ENCODE results near the gene PRAMEF6. TPM values are rescaled to one million over a fixed set of nuclear protein-coding genes. Genes with fewer than 3 reads are reported as not detected.
"Not testable (repeated sequence)": the region's sequence is repeated elsewhere in the genome, so short reads cannot be mapped to it uniquely, and the experiment has no call there.

Gene PRAMEF6
- total RNA-seq: not detected

DNA sequence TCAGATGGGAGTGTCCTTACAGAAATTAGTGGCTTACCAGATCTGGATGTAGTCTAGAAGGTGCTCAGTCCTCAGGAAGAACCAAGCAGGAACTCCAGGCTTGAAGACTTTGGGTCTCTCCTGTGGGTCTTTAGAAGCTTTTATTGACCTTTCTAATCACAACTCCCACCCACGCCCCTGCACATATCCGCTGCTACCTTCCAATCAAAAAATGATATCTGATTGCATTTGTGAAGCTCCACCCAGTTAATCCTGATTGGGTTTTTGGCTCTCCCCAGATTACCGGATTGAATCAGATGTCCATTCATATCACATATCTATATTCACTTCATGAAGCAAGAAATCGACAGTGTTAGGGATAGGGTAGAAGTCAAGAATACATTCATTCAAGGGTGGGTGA is at the start of gene PRAMEF6:
TSS of gene PRAMEF6 (minus strand) at position 101 of the 400 bp plus-strand sequence. CDS start 5,062 bp downstream, outside the sequence.
- POLR2A ChIA-PET, CTCF ChIA-PET: not testable (repeated sequence)

DNA sequence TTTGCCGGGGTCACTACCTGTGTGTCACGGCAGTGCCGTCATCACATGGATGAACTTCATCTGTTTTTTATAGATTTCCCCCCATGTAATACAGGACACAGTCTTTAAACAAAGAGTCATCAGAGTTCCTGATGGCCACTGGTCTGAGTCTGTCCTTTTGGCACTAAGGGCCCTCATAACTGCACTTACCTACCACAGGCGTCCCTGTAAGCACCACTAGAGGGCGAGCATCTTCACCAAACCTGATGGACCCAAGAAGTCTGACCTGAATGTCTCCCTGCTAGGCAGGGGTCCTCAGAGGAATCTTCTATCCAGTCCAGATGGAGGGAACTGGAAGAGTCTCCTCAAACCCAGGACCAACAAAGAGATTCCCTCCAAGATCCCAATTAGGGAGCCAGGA is 23.0 kb downstream of the PRAMEF6 start:
- CTCF ChIA-PET, POLR2A ChIA-PET: not testable (repeated sequence)

DNA sequence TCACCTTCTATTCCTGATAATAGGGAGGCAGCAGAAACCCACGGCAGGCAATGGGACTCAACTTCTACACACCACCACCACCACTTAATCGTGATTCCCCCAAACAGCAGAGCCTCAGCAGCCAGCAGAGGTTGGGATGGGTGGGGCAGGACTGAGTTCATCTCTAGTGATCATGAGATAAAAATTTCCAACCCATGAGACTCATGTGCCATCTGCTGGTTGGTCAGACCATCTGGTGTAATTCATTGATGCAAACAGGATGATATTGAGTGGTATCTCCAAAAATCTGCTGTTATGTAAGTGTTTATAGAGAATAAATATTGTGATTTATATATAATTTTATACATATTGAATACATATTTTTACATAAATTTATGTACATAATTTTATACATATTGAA is 25.6 kb downstream of the PRAMEF6 start:
- POLR2A ChIA-PET: not testable (repeated sequence)

GRCh38 chr1:12916310-12916709 is 31.1 kb downstream of the PRAMEF6 start, which contains the start of gene PRAMEF7:
Gene PRAMEF7, plus strand, starts transcription at chr1:12916610. Its CDS starts 1,083 bp downstream, at chr1:12917693.
- POLR2A ChIA-PET, CTCF ChIA-PET: not testable (repeated sequence)

More for the DNA sequence above, 25.6 kb downstream of the PRAMEF6 start:
- CTCF ChIA-PET: not testable (repeated sequence)

DNA sequence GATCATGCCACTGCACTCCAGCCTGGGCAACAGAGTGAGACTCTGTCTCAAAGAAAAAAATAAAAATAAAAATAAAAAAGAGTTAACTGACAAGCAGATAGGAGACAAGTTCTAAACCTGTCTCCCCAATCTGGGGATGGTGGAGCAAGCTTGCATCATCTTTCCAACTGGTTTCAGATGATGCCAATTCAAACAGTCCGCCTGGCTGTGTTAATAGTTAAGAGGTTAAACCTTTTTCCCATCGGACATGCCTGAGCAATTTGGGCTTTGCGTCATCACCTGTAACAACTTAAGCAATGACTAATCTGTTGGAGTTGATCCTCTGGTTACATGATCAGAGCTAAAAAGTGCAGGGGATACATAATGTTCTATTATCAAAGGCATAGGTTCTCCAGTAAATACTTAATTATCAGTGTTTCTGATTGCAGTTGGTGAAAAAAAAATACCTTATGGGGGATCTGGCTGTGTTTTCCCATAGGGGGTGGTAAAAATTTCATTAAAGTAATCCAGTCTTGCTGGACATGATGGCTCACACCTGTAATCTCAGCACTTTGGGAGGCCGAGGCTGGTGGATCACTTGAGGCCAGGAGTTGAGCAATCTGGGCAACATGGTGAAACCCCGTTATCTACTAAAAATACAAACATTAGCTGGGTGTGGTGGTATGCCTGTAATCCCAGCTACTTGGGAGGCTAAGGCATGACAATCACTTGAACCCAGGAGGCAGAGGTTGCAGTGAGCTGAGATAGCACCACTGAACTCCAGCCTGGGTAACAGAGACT is 43.4 kb downstream of the PRAMEF6 start:
- POLR2A ChIA-PET, CTCF ChIA-PET: not testable (repeated sequence)

GRCh38 chr1:12899186-12899585 is 48.2 kb downstream of the PRAMEF6 start:
- POLR2A ChIA-PET, CTCF ChIA-PET: not testable (repeated sequence)

- POLR2A ChIA-PET, CTCF ChIA-PET: not testable (repeated sequence)
Measured at GRCh38 chr1:12898170-12898569, 49.2 kb downstream of the PRAMEF6 start, which contains the start of gene PRAMEF10. Gene PRAMEF10, minus strand, starts transcription at chr1:12898270. Its CDS starts 2,423 bp downstream, at chr1:12895847.

Other genes starting within 250 kb of the PRAMEF6 start
- not detected for gene AADACL3, start 231.5 kb downstream of the PRAMEF6 start, total RNA-seq
- gene CFAP107, start 201.4 kb downstream of the PRAMEF6 start, total RNA-seq: not detected
- not detected for gene PRAMEF12, start 173.8 kb downstream of the PRAMEF6 start, total RNA-seq
- gene PRAMEF1, start 156.2 kb downstream of the PRAMEF6 start, total RNA-seq: not detected
- gene PRAMEF11, start 116.2 kb downstream of the PRAMEF6 start, total RNA-seq: not detected
- not detected for gene HNRNPCL1, start 98.9 kb downstream of the PRAMEF6 start, total RNA-seq
- not detected for gene PRAMEF2, start 90.5 kb downstream of the PRAMEF6 start, total RNA-seq
- not detected for gene PRAMEF4, start 61.4 kb downstream of the PRAMEF6 start, total RNA-seq
- gene PRAMEF10, start 49.3 kb downstream of the PRAMEF6 start, total RNA-seq: not detected
- gene PRAMEF7, start 31.0 kb downstream of the PRAMEF6 start, total RNA-seq: not detected
- gene PRAMEF27, start 109.0 kb upstream of the PRAMEF6 start, total RNA-seq: not detected
- not detected for gene HNRNPCL3, start 113.2 kb upstream of the PRAMEF6 start, total RNA-seq
- not detected for gene PRAMEF25, start 123.2 kb upstream of the PRAMEF6 start, total RNA-seq
- gene HNRNPCL2, start 169.3 kb upstream of the PRAMEF6 start, total RNA-seq: not detected
- not detected for gene PRAMEF26, start 208.4 kb upstream of the PRAMEF6 start, total RNA-seq
- gene HNRNPCL4, start 218.1 kb upstream of the PRAMEF6 start, total RNA-seq: not detected
- not detected for gene PRAMEF9, start 224.3 kb upstream of the PRAMEF6 start, total RNA-seq

Measured in activated CD8-positive, alpha-beta memory T cell treated with anti-CD3 and anti-CD28 coated beads for 36 hours (primary cell).